NCI-H1048 (cell line): ENCODE measurements around the gene SPNS3.

Source experiments
- DNase-seq: peaks from one replicate; lab custom pipeline; 2025; lab: John Stamatoyannopoulos, UW

Gene SPNS3

DNA sequence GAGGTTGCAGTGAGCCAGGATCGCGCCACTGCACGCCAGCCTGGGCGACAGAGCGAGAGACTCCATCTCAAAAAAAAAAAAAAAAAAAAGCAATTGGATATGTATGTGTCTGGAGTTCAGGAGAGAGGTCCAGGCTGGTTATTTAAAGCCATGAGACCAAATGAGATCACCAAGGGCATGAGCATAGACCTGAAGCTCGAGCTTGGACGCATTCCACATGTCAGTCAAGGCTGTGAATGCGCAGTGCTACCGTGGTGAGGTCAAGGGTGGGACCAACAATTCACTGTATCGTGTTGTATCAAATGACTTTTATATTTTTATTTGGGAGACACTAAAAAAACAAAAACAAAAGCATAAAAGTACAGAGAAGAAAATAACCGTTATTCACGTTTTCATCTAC lies 35.8 kb downstream of the SPNS3 start:
- no peak for DNase-seq

DNA sequence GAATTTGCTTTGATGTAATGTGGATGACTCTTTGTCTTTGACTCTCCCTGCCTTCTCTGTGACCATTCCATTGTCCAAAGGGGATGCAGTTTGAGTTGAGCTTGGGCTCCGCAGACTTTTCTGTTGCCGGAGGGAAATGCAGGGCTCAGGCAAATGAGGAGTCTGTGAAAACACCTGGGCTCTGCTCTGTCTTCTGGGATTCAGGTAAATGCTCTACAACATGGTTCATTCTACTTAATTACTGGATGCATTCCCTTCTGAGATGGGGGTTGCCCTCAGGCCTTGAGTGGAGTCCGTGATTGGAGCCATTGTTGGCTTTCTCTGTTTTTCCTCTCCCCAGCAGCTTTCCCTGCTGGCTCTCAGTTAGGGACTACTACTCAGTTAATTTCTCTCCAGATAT lies 38.5 kb downstream of the SPNS3 start:
- no peak for DNase-seq

DNA sequence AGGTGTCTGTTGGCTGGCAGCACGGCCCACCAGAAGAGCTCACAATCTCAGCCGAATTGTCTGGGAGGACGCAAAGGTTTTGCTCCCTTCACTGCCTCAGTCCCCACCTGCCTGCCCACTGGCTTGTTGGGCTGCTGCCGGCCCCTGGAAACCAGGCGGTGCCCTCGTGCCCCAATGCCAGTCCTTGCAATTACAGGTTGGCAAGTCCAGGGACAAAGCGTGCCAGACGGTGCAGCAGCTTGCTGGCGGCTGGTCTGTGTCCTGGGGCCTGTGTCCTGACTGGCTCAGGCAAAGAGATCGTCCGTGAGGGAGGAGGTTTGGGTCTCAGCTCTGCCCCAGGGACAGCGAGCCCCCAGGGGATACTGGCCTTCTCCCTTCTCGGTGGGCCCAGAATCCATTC lies 40.4 kb downstream of the SPNS3 start:
- DNase-seq: no peak

GRCh38 chr17:4475001-4475400 lies 41.3 kb downstream of the SPNS3 start:
- DNase-seq: no peak

DNA sequence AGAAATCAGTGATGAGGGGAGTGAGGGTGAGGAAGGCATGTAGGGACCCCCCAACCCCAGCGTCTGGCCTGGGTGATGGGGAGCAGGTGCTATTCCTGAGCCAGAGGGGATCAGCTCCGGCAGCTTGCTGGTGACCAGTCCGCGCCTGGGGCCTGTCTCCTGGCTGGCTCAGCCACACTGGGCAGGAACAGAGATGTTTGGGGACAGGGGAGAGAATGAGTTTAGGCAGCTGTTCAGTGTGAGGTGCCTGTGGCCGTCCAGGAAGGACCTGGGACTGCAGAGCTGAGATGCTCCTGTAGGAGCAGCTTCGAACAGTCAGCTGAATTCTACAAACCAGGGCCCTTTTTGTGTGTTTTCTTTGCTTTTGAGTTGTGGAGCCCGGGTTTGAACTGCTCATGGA lies 41.7 kb downstream of the SPNS3 start:
- DNase-seq: no peak

DNA sequence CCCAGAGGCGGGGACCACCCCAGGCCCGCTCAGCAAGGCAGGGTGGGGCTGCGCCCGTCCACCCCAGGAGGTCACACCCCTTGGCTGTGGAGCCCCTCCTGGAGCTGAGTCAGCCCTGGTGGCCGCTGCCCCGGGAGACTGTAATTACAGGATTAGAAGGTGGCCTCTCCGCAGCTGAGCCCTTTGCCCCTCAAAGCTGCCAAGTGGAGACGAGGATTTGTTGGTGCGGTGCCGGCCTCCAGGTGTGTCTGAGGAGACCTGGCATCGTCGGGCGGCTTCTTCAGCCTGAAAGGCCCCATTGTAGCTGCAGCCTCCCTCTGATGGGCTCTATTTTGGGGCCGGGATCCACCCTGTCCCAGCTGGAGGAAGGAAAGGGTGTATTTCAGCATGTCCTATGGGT lies 42.3 kb downstream of the SPNS3 start:
- DNase-seq: no peak

GRCh38 chr17:4476511-4477070 lies 42.9 kb downstream of the SPNS3 start:
- DNase-seq: no peak

DNA sequence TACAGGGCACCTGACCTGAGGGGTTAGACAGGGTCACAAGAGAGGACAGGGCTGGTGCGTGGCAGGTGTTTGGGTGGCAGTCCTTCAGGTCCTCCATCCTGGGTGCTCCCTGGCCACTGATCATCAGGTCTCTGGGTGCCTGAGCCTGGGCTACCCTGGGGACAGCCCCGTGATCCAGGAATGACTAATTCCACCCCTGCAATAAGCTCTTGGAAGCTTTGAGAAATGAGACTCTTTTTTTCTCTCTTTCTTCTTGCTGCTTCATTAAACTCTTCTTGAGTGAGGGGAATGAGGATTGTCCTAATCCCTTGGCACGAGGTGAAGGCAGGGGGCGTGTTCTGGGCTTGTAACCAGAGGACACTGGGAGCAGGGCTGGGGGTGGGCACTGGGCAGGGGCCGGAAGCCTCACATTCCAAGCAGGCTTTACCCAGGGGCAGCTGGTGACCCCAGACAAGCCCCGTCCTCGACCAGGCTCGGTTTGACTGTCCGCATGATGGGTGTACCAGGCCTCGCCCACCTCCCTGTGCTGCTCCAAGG lies 43.6 kb downstream of the SPNS3 start:
- DNase-seq: no peak

DNA sequence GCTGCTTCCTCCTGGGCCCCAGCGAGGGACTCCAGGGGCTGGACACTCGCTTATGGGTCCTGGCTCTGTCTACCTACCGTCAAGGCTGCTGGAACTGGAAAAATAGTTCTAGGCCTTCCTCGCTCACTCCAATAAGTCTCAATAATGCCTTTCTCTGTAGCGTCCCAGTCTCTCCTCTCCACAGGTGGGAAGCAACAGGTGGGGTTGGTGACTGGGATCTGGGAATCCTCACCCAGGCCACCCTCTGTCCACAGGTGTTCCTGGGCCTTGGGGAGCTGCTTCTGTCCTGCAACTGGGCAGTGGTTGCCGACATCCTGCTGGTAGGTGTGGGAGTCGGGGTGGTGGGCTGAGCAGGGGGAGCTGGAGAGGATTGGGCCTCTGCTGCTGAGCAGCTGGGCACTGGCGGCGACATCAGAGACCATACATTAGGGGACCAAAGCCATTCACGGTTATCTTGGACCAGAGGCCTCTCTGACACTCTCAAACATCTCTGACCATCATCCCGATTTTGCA lies 44.6 kb downstream of the SPNS3 start:
- no peak for DNase-seq

DNA sequence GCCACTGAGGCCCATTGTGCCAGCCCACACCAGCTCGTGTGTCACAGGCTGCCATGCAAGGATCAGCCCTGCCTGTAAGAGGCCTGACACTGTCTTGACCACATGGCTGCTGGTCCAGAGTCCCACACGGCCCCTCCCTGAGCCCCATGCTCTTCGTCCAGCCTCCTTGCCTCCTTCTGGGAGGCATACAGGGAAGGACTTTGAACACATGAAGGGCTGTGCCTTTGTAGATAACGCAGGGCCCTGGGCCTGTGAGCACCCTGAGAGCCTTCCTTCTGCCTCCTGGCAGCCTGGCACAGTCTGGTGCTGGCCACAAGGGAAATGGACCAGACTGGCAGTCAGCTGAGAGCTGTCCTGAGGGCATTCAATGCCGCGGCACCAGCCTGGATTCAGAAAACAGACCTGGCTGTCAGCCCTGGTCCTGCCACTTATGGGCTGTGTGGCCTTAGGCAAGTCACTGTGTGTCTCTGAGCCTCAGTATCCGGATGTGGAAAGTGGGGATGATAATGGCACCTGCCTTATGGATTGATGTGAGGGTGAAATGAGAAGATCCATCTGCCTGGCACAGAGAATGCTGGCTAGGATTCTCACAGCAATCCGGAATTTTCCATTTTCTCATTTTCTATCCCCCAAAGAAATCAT lies 45.7 kb downstream of the SPNS3 start:
- no peak for DNase-seq

- no peak for DNase-seq
These were observed 46.4 kb downstream of the SPNS3 start for GRCh38 chr17:4479982-4480751.

GRCh38 chr17:4480929-4481898 lies 47.5 kb downstream of the SPNS3 start:
- no peak for DNase-seq

GRCh38 chr17:4482338-4483011 lies 48.7 kb downstream of the SPNS3 start:
- DNase-seq: no peak

DNA sequence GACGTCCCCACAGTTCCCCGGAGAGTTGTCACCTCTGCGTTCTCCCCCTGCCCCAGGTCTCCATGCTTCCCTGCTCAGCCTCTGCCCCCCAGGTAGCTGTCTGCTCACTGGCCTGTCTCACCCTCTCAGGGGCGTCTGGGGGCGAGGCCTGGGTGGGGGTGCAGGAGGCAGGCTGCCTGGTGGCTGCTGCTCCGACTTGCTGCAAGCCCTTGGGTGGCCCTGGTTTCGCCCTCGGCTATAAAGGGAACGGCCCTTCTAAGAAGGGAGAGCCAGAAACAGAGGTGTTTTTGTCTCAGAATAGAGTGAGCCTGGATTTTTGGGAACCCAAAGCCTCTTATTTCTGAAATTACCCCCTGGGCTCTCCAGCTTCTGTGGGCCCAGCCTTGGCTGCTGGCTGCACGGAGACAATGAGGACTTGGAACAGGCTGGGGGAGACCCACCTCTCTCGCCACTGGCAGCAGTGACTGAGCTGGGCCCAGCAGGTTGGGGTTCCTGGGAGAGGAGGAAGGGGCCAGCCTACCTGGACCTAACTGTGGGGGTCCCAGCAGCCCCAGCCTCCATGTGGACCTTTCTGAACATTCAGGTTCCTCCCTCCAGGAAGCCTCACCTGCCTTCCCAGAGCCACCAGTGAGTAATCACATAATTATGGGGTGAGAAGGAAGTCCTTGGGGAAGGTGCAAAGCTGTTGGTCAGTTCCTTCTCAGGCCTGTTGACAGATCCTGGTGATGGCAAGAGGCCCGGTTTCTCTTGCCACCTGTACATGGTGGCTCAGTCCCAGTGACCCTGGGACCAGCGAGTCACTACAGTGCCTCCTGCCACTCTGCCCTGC lies 49.5 kb downstream of the SPNS3 start:
- no peak for DNase-seq

GRCh38 chr17:4485676-4486646 lies 52.2 kb downstream of the SPNS3 start:
- DNase-seq: no peak

DNA sequence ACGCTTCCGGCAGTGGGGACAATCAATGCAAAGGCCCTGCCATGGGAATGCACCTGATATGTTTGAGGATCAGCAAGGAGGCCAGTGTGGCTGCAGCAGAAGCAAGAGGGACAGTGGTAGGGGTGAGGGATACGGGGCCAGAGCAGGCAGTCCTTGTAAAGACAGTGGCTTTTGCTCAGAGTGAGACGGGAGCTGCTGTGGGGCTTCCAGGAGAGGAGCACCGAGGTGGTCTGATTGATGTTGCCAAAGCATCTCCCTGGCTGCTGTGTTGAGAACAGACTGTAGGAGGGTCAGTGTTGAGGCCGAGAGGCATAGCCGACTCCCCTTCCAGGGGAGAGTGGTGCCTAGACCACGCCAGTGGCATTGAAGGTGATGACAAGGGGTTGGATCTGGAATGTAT lies 53.6 kb downstream of the SPNS3 start:
- DNase-seq: no peak

GRCh38 chr17:4487820-4488716 lies 54.3 kb downstream of the SPNS3 start:
- no peak for DNase-seq

DNA sequence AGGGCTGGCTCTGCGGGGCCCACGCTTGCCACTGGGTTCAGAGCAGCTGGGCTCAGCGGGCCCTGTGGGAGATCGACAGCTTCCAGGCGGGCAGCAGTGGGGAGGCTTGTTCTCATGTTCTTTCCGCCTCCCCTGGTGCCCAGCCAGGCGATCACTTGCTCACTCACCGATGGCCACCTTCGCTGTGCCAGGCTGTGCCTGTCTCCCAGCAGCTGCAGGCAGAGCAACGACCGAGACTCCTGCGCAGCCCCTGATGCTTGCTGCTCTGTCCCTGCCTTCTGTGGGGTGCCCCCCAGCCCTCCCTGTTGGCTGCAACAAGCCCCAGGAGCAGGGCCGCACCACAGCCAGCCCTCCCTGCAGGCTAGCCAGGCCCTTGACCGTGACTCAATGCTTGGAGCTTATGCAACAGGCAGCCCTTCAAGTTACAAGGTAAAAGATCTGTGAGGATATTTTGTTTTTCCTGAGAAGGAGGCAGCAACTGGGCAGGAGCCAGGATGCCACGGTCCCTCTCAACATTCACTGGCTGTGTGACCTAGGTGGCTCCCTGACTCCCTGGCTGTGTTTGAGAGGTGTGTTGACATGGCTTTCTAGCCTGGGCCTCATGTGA lies 55.4 kb downstream of the SPNS3 start:
- DNase-seq: no peak
